Lower leg skin (tissue), 4 donors: ENCODE measurements around the gene LMNA. TPM values are rescaled to one million over a fixed set of nuclear protein-coding genes. Genes with fewer than 3 reads are reported as not detected.
A peak's percentile ranks its signal among the peaks of the same experiment; 100 is the strongest.
"Not testable (repeated sequence)": the region's sequence is repeated elsewhere in the genome, so short reads cannot be mapped to it uniquely, and the experiment has no call there.

Experiments used
- DNase-seq, 2 donors: peaks; one replicate each; pipeline ENCODE4 v3.0.0-alpha.2; 2019; ENCODE audit warnings: low spot score in 2 of 2
- H3K4me3 ChIP-seq: fragments of 200-600 bp; sonication (generic); 2 replicates; pipeline ENCODE4 v1.5.1; 2017; ENCODE audit warnings: mild to moderate bottlenecking, low read depth; ENCODE audit not compliant: poor library complexity, severe bottlenecking
- POLR2A ChIP-seq, 2 donors: fragments of 450-650 bp; IDR thresholded peaks; one replicate each; pipeline ENCODE4 v1.6.1; 2016 to 2017; ENCODE audit warnings: antibody characterized with exemption in 2 of 2, mild to moderate bottlenecking in 1 of 2, moderate library complexity in 1 of 2
- WGBS, 2 donors: methylation state at CpG; one replicate each; pipeline ENCODE4 v1.1.5; 2018; 5-methylcytosine and 5-hydroxymethylcytosine counted together
- intact Hi-C: fragments of 100-400 bp; cut with DNase I; formaldehyde crosslinking; loops from one replicate; pipeline ENCODE4 v1.15.0; 2023; ENCODE audit warnings: low total_unique reads
- total RNA-seq, 4 donors: library from RNA; depleted of rRNA; stranded (reverse); fragments of >200 nt; gene quantifications; one replicate each; pipeline ENCODE4 v1.1.0, GENCODE V29; 2016
- TF ChIP-seq, protein P1 (sequence below), 3 donors: fragments of 450-650 bp; IDR thresholded peaks; one replicate each; pipeline ENCODE4 v1.5.1; 2016; ENCODE audit warnings: antibody characterized with exemption in 3 of 3, mild to moderate bottlenecking in 3 of 3, moderate library complexity in 2 of 3

LMNA gene
- total RNA-seq, 4 donors from 2014 or later, result 530 to 611 (median 555) TPM

DNA sequence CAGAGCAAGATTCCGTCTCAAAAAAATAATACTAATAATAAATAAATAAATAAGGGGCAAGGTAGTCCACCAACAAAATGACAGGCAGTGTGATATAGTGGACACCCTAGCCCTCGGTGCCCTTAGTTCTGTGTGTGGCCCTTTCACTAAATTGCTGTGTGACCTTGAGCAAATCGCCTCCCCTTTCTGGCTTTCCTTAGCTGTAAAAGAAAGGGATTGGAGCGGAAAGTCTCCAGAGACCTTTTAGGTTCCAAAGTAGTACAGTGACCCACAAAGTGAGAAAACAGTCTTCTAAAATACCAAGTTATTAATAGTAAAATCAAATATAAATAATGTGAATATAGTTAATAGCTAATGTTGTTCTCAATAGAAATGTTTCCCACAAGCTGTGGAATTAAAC is 7.6 kb downstream of the LMNA start:
- TF ChIP-seq POLR2A (IDR thresholded peaks at IDR 0.05), result no peak
- TF ChIP-seq, protein P1, sequence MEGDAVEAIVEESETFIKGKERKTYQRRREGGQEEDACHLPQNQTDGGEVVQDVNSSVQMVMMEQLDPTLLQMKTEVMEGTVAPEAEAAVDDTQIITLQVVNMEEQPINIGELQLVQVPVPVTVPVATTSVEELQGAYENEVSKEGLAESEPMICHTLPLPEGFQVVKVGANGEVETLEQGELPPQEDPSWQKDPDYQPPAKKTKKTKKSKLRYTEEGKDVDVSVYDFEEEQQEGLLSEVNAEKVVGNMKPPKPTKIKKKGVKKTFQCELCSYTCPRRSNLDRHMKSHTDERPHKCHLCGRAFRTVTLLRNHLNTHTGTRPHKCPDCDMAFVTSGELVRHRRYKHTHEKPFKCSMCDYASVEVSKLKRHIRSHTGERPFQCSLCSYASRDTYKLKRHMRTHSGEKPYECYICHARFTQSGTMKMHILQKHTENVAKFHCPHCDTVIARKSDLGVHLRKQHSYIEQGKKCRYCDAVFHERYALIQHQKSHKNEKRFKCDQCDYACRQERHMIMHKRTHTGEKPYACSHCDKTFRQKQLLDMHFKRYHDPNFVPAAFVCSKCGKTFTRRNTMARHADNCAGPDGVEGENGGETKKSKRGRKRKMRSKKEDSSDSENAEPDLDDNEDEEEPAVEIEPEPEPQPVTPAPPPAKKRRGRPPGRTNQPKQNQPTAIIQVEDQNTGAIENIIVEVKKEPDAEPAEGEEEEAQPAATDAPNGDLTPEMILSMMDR (IDR thresholded peaks at IDR 0.05), result no peak
- no peak for DNase-seq
- 14 to 17% methylated on average over 4 of the region's 4 CpGs for WGBS, 2 donors
- no peak overlapping the region for H3K4me3 ChIP-seq
- intact Hi-C loops, result no loop called here

- peak; percentile 80 to 96 for DNase-seq
- intact Hi-C loops, result no loop called here
- 2 to 6% methylated on average over 14 of the region's 14 CpGs for WGBS, 2 donors
- TF ChIP-seq, protein P1 (IDR thresholded peaks at IDR 0.05), result no peak
- peak overlapping the region; percentile 0 for H3K4me3 ChIP-seq
Measured at GRCh38 chr1:156122519-156123355, 8.2 kb downstream of the LMNA start.

GRCh38 chr1:156123356-156124196 is 9.1 kb downstream of the LMNA start:
- intact Hi-C loops, result no loop called here
- DNase-seq, result peak; percentile 98 to 99
- no peak overlapping the region for H3K4me3 ChIP-seq
- TF ChIP-seq, protein P1 (IDR thresholded peaks at IDR 0.05), result no peak
- TF ChIP-seq POLR2A (IDR thresholded peaks at IDR 0.05), result no peak
- 0 to 1% methylated on average over 13 to 14 of the region's 14 CpGs for WGBS, 2 donors

GRCh38 chr1:156124557-156125483 is 10.3 kb downstream of the LMNA start:
- peak; percentile 89 to 95 for DNase-seq
- WGBS, 2 donors, result 13 to 14% methylated on average over 17 of the region's 17 CpGs
- TF ChIP-seq, protein P1 (IDR thresholded peaks at IDR 0.05), result no peak
- TF ChIP-seq POLR2A (IDR thresholded peaks at IDR 0.05), result peak in 1 of 2 donors; percentile 12
- intact Hi-C loops, result no loop called here
- no peak overlapping the region for H3K4me3 ChIP-seq

- not testable (repeated sequence) for DNase-seq, H3K4me3 ChIP-seq
- 35 to 38% methylated on average over 10 of the region's 10 CpGs for WGBS, 2 donors
Measured at GRCh38 chr1:156125544-156125943, 11.0 kb downstream of the LMNA start.

More at GRCh38 chr1:156125544-156125943, 11.0 kb downstream of the LMNA start:
- intact Hi-C loops, result not testable (repeated sequence)
